Right lung (tissue), 5 donors: ENCODE results near the gene BCL10. TPM values are rescaled to one million over a fixed set of nuclear protein-coding genes. Genes with fewer than 3 reads are reported as not detected.

Source experiments
- DNase-seq, 2 donors: peaks; one replicate each; pipeline ENCODE4 v3.0.0-alpha.2; 2013
- polyA plus RNA-seq, 5 donors: library from polyadenylated mRNA; unstranded; fragments of 120-200 nt; gene quantifications; one replicate each; pipeline versions ENCODE4 v1.2.1 to v1.2.3, GENCODE V29; 2013; ENCODE audit warnings: inconsistent platforms in 1 of 5, low replicate concordance in 1 of 5; ENCODE audit not compliant: insufficient read length in 5 of 5, insufficient read depth in 1 of 5

Gene BCL10
- polyA plus RNA-seq, 5 donors = 24.7 to 34.9 (median 28.4) TPM

GRCh38 chr1:85224734-85225623 is 51.5 kb downstream of the BCL10 start:
- peak; percentile 66 to 67 for DNase-seq

- peak in 1 of 2 donors; percentile 73 for DNase-seq
Observed at GRCh38 chr1:85224295-85224694, 52.1 kb downstream of the BCL10 start.

- DNase-seq = no peak
Observed at GRCh38 chr1:85223334-85223733, 53.1 kb downstream of the BCL10 start.

- DNase-seq = no peak
Observed at GRCh38 chr1:85220756-85221201, 55.7 kb downstream of the BCL10 start.

- no peak for DNase-seq
Observed at GRCh38 chr1:85219853-85220610, 56.4 kb downstream of the BCL10 start.

GRCh38 chr1:85216697-85217096 is 59.7 kb downstream of the BCL10 start:
- DNase-seq = no peak

Other genes starting within 250 kb of the BCL10 start
- gene MCOLN3, start 228.1 kb downstream of the BCL10 start, polyA plus RNA-seq = 1 to 10 TPM; 1.4 to 2.0 (median 1.8) TPM
- 10 to 100 TPM in 3 of 5 donors, 1 to 10 TPM in 2; 6.2 to 15.4 (median 13.6) TPM for gene SYDE2, start 75.6 kb downstream of the BCL10 start, polyA plus RNA-seq
- gene C1orf52, start 17.0 kb downstream of the BCL10 start, polyA plus RNA-seq = 10 to 100 TPM; 46.5 to 70.6 (median 53.2) TPM
- 100 to 1,000 TPM in 1 of 5 donors, 10 to 100 TPM in 4; 74.1 to 103 (median 94.3) TPM for gene DDAH1, start 188.5 kb upstream of the BCL10 start, polyA plus RNA-seq